Activated CD4-positive, alpha-beta T cell treated with anti-CD3 and anti-CD28 coated beads, Interleukin-2, amount 50 U/mL, for 16 hours (primary cell): Measurements from ENCODE around the gene SLC12A4.
A peak's percentile ranks its signal among the peaks of the same experiment; 100 is the strongest.

ENCODE experiments used
- DNase-seq: peaks from one replicate; pipeline ENCODE4 v3.0.0-alpha.2; 2020

SLC12A4 gene

DNA sequence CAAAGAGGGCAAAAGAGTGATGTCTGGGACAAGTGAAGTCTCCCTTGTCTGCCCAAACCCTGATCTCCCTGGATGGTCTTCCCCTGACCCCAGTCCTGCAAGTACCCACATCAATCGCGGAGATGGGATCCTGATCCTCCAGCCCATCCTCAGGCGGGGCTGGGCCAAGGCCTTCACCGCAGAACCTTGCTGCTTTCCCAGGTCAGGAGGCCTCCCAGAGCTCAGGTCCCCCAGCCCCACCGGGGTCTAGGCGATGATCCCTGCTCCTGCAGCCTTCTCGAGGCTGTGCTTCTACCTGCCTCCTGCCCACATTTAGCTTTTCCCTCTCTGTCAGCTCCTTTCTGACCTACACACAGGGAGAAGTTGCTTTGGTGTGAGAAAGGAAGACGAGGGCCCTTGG is 6.3 kb downstream of the SLC12A4 start:
- no peak for DNase-seq

DNA sequence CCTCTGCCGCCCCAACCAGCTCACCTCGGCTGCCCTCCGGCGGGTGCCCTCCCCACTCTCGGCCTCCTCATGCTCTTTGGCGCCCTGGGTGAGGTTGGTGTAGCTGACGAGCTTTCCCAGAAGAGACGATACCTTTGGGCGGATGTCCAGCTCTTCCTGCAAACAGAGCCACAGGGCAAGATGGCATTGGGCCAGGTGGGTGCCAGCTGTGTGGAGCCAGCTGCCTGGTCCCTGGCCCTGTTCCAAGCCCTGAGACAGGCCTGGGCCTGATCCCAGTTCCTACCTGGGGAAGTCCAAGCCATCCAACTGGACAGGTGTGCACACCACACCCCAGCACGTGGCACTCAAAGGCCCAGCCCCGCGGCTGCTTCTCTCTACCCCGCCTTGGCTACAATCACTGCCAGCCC is 6.9 kb downstream of the SLC12A4 start:
- DNase-seq = no peak

DNA sequence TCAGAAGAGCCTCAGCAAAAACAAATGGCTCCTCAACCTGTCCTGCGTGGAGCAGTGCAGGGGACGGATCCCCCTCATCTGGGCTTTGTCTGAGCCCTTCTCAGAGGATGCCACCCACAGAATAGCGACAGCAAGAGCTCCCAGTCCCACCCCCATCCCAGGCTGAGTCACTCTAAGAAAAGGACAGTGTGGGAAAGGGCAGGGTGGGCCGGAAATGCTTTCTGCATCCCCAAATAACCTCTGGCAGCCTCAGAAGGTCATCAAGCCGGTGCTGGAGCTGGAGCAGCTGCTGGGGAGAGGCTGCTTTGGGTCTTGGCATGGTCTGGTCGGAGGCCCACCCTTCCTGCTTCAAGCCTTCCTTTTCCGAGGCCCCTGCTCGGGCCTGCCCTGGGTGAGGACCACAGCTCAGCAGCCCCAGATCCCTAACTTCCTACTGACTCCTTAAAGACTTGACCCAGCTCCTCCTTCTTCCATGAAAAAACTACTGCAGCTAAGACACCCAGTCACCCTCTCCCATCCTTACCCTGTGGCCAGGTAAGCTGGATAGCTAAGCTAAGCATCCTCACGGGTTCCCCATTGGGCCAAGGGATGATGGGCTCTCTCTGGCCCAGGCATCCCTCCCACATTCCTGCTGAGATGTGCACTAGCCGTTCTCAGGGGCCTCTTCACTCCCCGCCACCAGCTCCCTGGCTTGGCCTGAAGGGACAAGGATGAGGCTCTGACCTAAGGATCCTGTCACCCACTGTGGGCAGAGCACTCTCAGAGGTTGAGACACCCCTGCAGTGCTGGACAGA is 8.7 kb downstream of the SLC12A4 start:
- no peak for DNase-seq

DNA sequence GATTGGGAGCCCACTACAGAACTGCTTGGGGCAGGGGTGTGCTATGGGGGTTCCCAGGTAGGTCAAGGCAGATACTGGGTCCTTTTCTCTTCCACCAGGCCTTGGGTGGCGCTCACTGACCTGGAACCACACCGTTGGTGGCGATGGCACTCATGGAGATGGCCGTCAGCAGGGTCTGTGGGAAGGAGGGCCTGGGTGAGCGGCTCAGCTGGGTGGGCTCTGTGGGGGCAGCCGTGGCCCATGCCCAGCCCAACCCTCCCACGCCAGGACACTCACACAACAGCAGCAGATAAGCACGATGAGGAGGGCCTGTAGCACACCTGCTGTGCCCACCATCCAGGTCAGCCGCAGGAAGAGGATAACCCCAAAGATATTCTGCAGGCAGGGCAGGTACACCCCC is 10.8 kb downstream of the SLC12A4 start:
- no peak for DNase-seq

DNA sequence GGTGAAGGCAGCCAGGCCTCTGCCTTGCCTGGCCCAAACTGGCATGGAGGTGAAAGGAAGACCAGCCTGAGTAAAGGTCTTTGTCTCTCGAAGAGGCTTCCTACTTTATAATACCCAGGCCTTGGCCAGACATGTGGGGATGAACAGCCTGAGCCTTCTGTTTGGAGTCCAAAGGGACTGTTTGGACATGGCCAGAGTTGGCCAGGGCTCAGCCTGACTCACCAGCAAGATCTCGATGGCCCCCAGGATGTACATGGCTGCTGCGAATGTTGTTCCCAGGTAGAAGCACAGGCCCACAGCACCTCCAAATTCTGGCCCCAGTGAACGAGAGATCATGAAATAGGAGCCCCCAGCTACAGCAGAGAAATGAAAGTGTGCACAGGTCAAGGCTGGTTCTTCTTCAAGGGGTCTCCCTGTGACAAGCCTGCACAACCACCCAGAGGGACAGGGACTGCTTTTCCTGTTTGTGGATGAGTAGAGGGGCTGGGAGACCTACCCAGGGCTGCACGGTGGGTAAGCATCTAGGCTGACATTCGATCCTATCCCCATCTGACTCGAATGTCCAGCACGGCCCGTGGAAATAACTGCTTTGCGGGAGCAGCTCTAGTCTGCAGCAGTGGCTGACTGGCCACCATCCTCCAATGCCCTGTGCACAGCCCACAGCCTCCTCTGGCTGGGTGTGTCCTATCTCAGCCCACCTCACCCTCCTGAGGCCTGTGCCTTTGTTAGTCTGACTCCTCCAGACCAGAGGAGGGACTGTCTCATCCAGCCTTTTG is 13.8 kb downstream of the SLC12A4 start:
- DNase-seq = no peak

DNA sequence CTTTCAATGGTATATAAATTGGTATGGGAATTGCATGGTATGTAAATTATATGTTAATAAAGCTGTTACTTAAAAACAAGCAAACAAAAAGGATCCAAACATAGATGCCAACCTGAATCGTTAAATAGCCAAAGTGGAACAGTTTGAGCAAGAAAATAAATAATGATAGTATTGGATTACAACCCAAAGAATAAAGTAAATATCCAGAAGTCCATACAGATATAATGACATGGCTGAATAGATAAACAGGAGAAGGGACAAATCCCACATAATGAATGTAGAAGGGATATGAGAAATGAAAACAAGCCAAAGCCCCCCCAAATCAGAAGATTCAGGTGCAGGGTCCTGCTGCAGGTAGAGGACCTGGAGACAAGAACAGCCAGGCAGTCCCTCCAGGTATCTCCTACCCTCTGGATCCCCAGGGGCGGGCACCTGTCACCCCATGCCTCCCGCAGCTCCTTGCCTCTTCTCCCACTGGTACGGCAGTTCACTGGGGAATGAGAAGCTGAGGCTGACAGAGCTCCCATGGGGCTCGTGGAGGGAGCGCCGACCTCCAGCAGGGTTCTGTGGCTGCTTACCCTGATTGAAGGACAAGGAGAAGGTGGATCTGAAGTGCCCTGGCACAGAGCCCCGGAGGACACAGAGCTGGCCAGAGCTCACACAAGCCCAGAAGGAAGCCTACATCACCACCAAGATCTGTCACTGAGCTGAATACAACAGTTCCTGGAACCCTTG is 14.6 kb downstream of the SLC12A4 start:
- DNase-seq = no peak

DNA sequence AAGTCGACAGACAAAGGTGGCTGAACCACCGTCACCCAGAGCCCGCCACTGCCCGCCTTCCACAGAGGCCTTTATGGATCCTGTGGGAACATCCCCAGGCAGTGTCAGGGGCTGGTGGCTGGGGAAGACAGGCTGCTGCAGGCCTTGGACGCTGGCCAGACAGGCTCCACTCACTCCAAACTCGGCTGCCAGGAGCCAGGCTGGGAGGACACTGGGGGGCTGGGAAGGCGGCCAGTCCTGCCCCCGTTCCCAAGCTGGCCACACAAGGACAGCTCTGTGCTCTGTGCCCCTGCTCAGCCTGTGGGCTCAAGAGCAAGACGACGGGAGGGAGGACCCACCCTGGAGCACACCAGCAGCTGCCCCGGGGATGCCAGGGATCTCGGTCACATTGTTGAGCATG is 17.0 kb downstream of the SLC12A4 start:
- DNase-seq = no peak

DNA sequence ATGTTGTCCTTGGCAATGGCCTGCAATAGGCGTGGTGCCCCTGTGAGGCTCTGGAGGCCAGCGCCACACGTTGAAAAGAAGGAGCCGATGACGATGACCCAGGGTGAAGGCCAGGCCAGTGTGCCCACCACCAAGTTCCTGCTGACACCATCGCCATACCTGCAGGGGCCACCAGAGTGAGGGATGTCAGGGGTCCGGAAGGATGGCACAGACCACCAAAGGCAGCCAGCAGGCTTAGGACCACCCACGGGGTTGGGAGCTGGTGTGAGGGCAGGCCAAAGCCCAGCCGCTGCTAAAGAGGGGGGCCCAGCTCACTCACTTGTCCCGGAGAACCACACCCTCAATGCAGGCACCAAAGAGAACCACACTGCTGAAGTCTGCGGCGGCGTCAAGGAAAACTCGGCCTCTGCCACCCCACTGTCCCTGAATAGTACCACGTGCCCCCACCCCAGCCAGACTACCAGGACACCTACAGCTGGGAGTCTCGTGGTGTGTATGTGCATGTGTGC is 18.0 kb downstream of the SLC12A4 start:
- DNase-seq = no peak

DNA sequence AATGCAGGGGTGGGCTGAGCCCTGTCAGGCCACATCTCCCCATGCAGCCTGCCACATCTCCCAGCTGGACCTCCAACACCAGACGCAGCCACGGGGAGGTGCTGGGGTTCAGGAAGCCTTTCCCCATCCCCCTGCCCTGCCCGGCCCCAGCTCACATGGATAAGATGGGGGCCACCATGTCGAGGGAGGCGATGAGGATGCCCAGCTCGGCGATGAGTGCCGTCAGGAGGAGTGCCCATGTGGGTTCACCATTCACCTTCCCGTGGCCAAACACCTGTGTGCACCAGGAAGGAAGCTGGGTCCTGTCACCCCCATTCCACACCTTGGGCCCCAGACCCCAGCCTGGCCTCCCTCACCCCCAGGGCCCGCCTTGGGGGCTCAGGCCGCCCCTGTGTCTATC is 18.8 kb downstream of the SLC12A4 start:
- DNase-seq = no peak

DNA sequence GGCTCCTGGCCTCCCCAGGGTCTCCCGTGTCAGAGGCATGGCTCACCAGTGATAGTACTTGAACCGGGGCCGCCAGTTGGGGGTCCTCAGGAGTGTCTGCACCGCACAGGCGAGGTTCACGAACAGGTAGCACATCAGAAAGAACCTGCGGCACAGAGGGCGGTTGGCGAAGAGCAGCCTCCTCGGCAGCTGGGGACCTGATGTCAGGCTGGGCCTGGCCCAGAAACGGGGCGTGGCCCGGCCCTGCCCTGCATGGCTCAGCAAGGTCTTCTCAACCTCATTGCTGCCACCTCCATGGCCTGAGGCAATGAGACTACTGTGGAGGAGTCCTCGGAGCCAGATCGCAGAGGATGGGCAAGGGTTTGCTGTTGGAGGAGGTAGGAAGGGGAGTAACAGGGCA is 20.4 kb downstream of the SLC12A4 start:
- no peak for DNase-seq

DNA sequence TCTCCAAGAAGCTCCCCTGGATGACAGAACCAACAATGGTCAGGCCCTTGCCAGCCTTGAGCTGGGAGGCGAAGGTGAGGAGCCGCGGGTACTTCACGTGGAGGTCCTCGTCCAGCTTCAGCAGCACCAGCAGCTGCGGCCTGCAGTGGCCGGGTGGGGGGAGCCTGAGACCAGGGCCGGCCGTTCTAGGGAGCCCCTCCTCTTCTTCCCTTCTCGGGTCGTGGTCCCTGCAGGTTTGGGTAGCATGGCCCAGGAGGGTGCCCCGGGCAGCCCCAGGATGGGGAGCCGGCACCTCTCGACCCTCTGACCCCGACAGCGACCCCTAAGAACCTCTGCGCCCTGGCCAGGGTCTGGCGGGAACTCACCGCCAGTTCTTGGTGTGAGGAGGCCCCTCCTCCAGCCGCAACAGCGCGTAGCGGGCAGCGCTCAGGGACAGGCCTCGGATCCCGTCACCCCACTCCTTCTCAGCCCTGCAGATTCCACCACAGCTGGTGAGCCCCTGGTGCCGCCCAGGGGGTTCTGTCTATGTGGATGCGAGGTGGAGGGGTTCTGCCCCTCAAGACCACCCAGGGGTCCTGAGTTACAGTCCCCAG is 21.4 kb downstream of the SLC12A4 start:
- no peak for DNase-seq

DNA sequence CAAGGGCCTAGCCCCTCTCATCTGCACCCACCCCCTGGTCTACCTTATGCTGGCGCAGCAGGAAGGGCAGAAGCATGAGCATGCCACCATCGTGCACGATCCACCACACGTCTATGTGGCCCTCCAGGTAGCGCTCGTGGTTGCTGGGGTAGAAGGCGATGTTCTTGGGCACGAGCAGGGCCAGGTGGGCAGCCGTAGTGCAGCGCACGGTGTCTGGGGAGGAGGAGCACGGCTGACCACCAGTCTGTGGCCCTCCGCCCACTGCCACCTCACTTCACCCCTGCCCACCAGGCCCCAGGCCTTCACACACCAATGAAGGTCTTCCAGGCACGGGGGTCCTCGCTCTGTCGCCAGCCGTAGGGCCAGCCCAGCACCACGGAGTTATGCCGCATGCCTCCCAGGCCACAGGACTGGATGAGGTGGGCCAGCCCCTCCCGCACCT is 22.3 kb downstream of the SLC12A4 start:
- no peak for DNase-seq

DNA sequence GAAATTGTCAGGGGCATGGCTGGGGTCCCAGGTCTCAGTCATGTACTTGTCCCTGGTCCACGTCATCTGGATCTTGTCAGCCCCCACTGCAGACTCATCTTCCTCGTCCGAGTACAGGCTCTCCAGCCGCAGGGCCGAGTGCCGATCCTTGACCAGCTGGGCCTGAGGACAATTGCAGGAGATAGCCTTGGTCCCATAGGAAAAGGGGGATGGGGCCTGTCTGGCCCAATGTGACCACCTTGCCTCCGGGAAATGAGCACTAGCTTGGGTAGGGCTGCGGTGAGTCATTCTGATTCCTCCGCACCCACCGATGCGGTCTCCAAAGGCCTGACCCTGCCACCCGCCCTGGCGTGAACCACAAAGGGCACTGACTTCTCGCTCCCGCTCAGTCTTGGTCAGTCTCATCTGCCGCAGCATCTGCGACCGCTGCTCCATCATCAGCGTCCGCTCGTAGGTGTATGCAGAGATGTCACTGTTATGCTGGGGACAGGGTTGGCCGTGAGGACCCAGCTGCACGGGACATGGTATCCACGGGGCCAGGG is 23.0 kb downstream of the SLC12A4 start:
- no peak for DNase-seq

DNA sequence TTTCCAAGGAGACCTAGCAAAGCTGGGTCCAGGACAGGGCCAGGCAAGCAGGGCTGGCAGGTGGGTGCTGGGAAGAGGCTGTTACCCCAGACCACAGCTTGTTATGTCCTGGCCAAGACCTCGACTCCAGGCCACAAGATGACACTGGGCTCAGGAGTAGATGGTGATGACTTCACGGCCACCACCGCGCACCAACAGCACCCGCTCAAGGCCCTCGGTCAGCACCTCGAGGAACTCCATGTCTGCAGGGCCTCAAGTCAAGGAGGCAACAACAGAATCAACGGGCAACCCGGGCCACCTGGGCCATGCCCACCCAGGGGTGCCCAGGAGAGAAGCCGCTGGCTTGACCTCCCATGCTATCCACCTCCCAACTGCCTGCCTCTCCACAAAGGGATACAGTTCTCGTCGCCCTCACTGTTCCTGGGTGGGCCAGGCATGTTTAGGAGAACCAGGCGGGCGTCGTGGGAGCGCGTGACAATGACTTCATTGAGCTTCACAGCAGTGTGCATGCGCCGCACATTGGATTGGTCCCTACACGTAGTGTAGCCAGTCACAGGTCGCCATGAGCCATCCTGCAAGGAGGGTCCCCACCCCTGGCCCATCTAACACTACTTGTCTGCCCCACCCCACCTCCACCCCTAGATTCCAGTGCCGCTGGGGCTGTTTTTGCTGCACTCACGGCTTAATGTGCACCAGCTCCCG is 23.6 kb downstream of the SLC12A4 start:
- no peak for DNase-seq

DNA sequence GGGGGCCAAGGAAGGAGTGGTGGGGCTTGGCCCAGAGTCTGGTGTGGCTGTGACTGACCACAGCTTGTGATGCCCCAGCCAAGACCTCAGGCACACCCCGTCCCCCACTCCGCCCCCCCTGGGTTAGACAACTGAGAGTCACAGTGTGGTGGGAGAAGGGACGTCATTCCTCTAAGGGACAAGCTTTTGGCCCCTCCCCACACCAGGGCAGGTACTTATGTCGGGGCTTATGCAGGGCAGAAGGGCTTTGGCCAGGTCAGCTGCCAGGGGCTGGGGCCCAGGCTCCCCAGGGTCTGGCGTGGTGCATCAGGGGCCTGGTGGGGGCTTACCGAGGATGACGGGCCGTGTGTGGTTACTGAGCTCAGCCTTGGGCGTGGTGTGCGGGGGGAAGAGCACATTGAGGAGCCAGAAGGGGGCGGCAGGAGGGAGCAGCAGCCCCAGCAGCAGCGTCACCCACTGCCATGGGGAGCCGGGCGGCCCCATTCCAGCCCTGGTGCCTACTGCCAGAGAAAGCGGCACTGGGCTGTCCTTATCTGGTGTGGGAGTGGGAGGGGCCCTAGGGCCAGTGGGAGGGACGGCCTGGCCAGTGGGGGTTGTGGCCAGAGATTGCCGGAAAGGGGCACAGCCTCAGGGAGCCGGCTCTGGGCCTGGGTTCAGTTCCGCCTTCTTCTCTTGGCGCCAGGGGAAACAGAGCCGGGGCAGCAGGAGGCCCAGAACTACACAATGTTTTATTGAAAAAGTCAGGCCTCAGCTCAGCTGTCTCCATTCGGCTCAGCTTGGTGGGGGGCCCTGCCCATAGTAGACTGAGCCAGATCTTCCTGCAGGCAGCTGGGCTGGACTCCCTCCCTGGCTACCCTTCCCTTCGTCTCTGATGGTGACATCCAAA is 24.6 kb downstream of the SLC12A4 start, which contains the start of gene LCAT:
Gene LCAT, minus strand, starts transcription at position 502 of the 886 bp plus-strand sequence. Its CDS starts 19 bp downstream, at position 483.
- no peak for DNase-seq

DNA sequence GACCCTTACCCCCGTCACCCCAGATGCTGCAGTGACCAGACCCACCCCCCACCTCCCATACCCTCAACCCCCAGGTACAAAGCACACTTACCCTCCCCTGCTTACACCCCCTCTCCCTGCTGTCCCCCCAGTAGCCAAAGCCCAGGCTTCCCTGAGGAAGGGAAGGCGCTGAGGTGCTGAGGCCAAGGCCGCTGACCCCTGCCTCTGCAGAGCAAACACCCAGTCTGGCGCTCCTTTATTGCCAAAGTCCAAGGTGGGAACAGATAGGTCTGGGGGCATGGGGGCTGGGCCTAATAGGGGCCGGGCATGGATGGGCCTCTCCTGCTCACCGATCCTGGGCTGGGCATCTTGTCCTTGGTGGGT is 25.2 kb downstream of the SLC12A4 start:
- DNase-seq = no peak

DNA sequence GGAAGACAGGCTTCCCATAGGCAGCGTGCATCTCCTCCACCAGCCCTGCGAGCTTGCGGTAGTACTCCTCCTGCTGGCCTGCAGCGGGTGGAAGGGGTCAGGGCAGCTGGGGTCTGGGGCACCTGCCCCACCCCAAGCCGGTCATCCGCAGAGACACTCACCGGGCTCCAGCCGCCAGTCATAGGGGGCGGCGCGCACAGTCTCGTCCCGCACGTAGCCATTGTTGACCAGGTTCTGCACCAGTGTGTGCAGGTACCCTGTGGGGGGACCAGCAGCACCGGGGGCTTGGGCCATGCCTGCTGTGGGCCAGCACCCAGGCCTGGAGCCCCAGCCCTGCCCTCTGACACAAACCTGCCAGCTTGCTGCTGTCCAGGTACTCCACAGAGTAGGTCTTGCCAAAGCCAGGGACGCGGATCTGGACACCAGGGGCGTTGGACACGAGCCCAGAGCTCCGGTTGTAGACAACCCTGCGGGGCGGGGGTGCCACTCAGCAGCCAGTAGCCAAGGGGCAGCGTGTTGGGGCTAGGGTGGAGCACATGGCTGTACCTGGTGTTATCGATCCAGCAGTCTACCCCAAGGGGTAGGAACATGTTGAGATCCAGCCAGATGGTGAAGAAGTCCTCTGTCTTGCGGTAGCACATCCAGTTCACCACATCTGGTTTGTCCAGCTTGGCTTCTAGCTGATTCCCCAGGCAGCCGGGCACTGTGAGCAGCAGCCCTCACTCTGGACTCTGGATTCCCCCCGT is 25.8 kb downstream of the SLC12A4 start:
- no peak for DNase-seq

DNA sequence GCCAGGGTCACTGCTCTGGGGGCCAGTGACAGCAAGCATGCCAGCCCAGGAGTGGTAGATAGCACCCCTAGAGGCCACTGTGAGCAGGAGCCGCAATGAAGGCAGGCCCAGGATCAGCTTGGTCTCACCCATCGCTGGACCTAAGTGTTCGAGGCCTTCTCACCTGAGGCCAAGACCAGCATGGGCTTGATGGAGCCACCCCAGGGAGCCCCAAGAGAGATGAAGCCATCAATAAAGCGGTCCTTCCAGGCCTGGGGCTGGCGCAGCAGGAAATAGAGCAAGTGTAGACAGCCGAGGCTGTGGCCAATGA is 26.3 kb downstream of the SLC12A4 start:
- DNase-seq = peak; percentile 55

DNA sequence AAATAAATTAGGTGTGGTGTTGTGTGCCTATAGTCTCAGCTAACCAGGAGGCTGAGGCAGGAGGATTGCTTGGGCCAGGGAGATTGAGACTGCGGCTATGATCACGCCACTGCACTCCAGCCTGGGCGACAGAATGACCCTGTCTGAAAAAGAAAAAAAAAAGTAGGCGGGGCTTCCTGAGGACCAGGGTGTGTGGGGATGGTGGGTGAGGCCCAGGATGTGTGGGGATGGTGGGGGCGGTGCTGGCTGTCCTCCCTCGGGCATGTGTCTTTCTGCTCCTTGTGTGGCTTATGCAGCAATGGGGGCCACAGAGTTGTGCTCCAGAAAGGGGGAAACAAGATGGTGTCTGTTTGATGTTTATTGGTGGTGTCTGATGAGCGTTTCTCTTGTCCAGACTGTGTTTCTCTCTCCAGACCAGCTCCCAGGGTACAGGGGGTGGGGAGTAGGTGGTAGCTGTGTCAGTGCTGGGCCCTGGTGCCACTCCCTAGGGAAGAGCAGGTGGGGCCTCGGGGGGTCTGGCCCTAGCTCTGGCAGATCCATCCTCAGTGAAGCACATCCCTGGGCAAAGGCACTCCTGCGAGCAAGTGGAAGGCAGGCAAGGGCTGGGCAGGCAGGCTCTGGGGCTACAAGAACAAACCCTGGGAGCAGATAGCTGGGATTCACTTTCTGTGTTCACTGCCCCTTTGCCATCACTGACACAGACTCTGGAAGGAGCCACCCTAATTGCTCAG is 26.8 kb downstream of the SLC12A4 start:
- DNase-seq = no peak
